Measurements from ENCODE around the gene LRCH3.

- TF ChIP-seq, protein P1, sequence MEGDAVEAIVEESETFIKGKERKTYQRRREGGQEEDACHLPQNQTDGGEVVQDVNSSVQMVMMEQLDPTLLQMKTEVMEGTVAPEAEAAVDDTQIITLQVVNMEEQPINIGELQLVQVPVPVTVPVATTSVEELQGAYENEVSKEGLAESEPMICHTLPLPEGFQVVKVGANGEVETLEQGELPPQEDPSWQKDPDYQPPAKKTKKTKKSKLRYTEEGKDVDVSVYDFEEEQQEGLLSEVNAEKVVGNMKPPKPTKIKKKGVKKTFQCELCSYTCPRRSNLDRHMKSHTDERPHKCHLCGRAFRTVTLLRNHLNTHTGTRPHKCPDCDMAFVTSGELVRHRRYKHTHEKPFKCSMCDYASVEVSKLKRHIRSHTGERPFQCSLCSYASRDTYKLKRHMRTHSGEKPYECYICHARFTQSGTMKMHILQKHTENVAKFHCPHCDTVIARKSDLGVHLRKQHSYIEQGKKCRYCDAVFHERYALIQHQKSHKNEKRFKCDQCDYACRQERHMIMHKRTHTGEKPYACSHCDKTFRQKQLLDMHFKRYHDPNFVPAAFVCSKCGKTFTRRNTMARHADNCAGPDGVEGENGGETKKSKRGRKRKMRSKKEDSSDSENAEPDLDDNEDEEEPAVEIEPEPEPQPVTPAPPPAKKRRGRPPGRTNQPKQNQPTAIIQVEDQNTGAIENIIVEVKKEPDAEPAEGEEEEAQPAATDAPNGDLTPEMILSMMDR (IDR thresholded peaks at IDR 0.05; ENCODE audit: low read depth, low read length): peak; percentile 44
- TF ChIP-seq MAX (IDR thresholded peaks at IDR 0.05; ENCODE audit: low read depth, low read length) (no peak), POLR2A (IDR thresholded peaks at IDR 0.05; ENCODE audit: extremely low read depth, insufficient read length) (no peak), MYC (IDR thresholded peaks at IDR 0.05; ENCODE audit: low read depth, low read length) (no peak)
Observed at GRCh38 chr3:197926418-197926817, 135.4 kb downstream of the LRCH3 start.
